ENCODE measurements around the gene EFCAB12.
A peak's percentile ranks its signal among the peaks of the same experiment; 100 is the strongest.
"Not testable (repeated sequence)": the region's sequence is repeated elsewhere in the genome, so short reads cannot be mapped to it uniquely, and the experiment has no call there.

Gene EFCAB12

GRCh38 chr3:129402210-129402609 lies 26.2 kb downstream of the EFCAB12 start:
- TF ChIP-seq ZFX (IDR thresholded peaks at IDR 0.05) (no peak), CTCF (conservative IDR thresholded peaks at IDR 0.05) (no peak)
- no peak overlapping the region for H3K27ac ChIP-seq

- no peak; the same call in 1 of the 2 replicates for TF ChIP-seq CTCF (conservative IDR thresholded peaks at IDR 0.05)
- no peak for TF ChIP-seq ZFX (IDR thresholded peaks at IDR 0.05)
- H3K27ac ChIP-seq: peak overlapping the region; percentile 87; the same call in 1 of the 2 replicates
Measured at GRCh38 chr3:129399895-129400357, 28.5 kb downstream of the EFCAB12 start.

GRCh38 chr3:129399145-129399894 lies 29.1 kb downstream of the EFCAB12 start:
- TF ChIP-seq ZFX (IDR thresholded peaks at IDR 0.05) (0 out of 2 replicates have a peak, but pooled peaks have one; percentile 7), CTCF (conservative IDR thresholded peaks at IDR 0.05) (peak; percentile 99)
- H3K27ac ChIP-seq: peak overlapping the region; percentile 87

- peak overlapping the region; percentile 87 for H3K27ac ChIP-seq
- TF ChIP-seq CTCF (conservative IDR thresholded peaks at IDR 0.05) (no peak), ZFX (IDR thresholded peaks at IDR 0.05) (peak; percentile 58; the same call in 1 of the 2 replicates)
Measured at GRCh38 chr3:129398803-129399144, 29.7 kb downstream of the EFCAB12 start.

GRCh38 chr3:129393760-129394564 lies 34.5 kb downstream of the EFCAB12 start:
- H3K27ac ChIP-seq: not testable (repeated sequence)

- no peak for TF ChIP-seq ZFX (IDR thresholded peaks at IDR 0.05)
- TF ChIP-seq CTCF (conservative IDR thresholded peaks at IDR 0.05): no peak
- H3K27ac ChIP-seq: no peak overlapping the region
Measured at GRCh38 chr3:129393271-129393670, 35.2 kb downstream of the EFCAB12 start.

GRCh38 chr3:129392106-129392887 lies 36.1 kb downstream of the EFCAB12 start:
- not testable (repeated sequence) for H3K27ac ChIP-seq

- not testable (repeated sequence) for H3K27ac ChIP-seq
Measured at GRCh38 chr3:129391583-129391982, 36.9 kb downstream of the EFCAB12 start.

All from C4-2B (cell line).